NB4 (cell line): ENCODE data around the gene DPH2.

ENCODE experiments used
- CTCF ChIP-seq: IDR thresholded peaks from one replicate; pipeline ENCODE4 v1.5.1; 2012; ENCODE audit warnings: low read depth, low read length
- MYC ChIP-seq: IDR thresholded peaks from 2 replicates; pipeline ENCODE4 v1.6.1; 2011; ENCODE audit warnings: low read depth, low read length
- POLR2A ChIP-seq: IDR thresholded peaks from 2 replicates; pipeline ENCODE4 v1.6.1; 2011; ENCODE audit warnings: mild to moderate bottlenecking; ENCODE audit not compliant: insufficient read length; ENCODE audit errors: extremely low read depth

GRCh38 chr1:43958351-43959255 is 11.2 kb upstream of the DPH2 start:
- TF ChIP-seq CTCF (no peak), POLR2A (no peak), MYC (no peak)
